ENCODE results near the gene ZNF628. TPM values are rescaled to one million over a fixed set of nuclear protein-coding genes. Genes with fewer than 3 reads are reported as not detected.

The ZNF628 gene
- total RNA-seq (13.3 and 15.5 TPM in 2 replicates), polyA plus RNA-seq (18.3 and 28.6 TPM in 2 replicates), polyA minus RNA-seq (18.3 and 32.0 TPM in 2 replicates)
- total RNA-seq (2013): 1.9 TPM

DNA sequence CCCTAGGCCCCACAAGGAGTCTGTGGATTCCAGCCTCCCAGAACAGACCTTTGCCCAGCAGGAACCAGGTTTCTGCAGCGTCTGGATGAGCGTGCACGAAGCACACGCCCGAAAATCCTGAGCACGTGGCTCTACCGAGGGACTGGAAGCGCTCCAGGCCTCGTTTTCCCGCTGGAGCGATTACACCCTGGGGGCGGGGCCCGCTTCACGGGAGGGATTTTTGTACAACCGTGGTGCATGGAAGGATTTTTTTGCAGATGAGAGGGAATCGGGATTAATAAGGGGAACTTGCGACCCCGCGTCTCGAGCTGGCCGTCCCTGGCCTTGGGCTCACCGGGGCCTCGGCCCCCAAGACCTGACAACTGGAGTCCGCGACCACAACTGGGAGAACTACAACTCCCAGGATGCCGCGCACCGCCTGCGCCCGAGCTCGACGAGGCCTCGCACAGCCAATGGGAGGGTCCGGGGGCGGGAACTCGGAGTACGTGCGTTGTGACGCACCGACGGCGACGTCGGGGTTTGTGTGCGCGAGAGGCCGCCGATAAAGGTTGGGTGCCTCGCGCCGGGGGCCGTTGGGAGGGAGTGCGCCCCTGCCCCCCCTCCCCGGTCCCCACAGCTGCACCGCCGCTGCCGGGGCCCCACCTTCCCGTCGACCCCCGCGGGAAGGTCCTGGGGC, at the start of gene ZNF628:
TSS of gene ZNF628 (plus strand) at position 518 of the 676 bp plus-strand sequence. CDS start 3,294 bp downstream, outside the sequence.
- CTCF ChIA-PET: interaction anchor here (0.7 to 5.1 kb wide), 11 partner anchors 9 to 1597 kb away, joined by 3 to 45 read pairs (median 5); partner anchors contain the start of genes ISOC2, SSC5D and ZNF784
- peaks cover 15 to 21% of the 10 kb centered on the region in 2 donors for H3K4me1 ChIP-seq (ENCODE audit: control insufficient read depth in 2 of 2, insufficient read depth in 2 of 2, low read length in 2 of 2)
- peak within 1 kb of the TSS; percentile 78 for H3K9ac ChIP-seq (ENCODE audit: low read length)
- peaks cover 20% of the 10 kb centered on the region for H4K20me1 ChIP-seq (ENCODE audit: control insufficient read depth, insufficient read depth, low read length, poor library complexity, severe bottlenecking)
- H3K4me2 ChIP-seq (replicated peaks; ENCODE audit: low read depth, low read length, poor library complexity, severe bottlenecking): peak within 1 kb of the TSS; percentile 98
- H3K27me3 ChIP-seq (replicated peaks in 1 of 4; ENCODE audit: control extremely low read depth in 1 of 4, control insufficient read depth in 3 of 4, insufficient read depth in 4 of 4, low read length in 3 of 4): no peaks in the 10 kb centered on the region
- WGBS (ENCODE audit: insufficient coverage): 4% methylated on average over 53 of the region's 61 CpGs
- ATAC-seq (ENCODE audit: low read depth) (peak; percentile 90), DNase-seq (peak; percentile 99)
- POLR2A ChIA-PET: interaction anchor here (0.5 to 2.2 kb wide), 27 partner anchors 8 to 1027 kb away, joined by 3 to 30 read pairs (median 4); partner anchors contain the start of genes FIZ1, ISOC2, LENG8 and NAT14
- H3K4me3 ChIP-seq (ENCODE audit: control extremely low read depth in 1 of 5, extremely low read depth in 1 of 5, insufficient read depth in 1 of 5, low read depth in 2 of 5, low read length in 4 of 5): peak within 1 kb of the TSS; percentile 63 to 97 (median 77)
- H3K9me3 Mint-ChIP-seq (ENCODE audit: insufficient read depth): no peaks in the 10 kb centered on the region
- H3K36me3 ChIP-seq (replicated peaks in 1 of 2; ENCODE audit: control extremely low read depth in 1 of 2, control insufficient read depth in 1 of 2, extremely low read depth in 1 of 2, insufficient read depth in 2 of 2, low read length in 1 of 2): no peaks in the 10 kb centered on the region
- peak within 1 kb of the TSS; percentile 97 for H3K27ac Mint-ChIP-seq
- no peaks in the 10 kb centered on the region for H3K27me3 Mint-ChIP-seq
- peak within 1 kb of the TSS; percentile 89 for H2AFZ ChIP-seq (ENCODE audit: insufficient read depth, low read depth, low read length, poor library complexity, severe bottlenecking)
- no peaks in the 10 kb centered on the region for H3K9me3 ChIP-seq (ENCODE audit: control extremely low read depth in 1 of 3, control insufficient read depth in 2 of 3, insufficient read depth in 1 of 3, low read length in 2 of 3)
- peaks cover 34% of the 10 kb centered on the region for H3K4me1 Mint-ChIP-seq
- TF ChIP-seq, protein P1, sequence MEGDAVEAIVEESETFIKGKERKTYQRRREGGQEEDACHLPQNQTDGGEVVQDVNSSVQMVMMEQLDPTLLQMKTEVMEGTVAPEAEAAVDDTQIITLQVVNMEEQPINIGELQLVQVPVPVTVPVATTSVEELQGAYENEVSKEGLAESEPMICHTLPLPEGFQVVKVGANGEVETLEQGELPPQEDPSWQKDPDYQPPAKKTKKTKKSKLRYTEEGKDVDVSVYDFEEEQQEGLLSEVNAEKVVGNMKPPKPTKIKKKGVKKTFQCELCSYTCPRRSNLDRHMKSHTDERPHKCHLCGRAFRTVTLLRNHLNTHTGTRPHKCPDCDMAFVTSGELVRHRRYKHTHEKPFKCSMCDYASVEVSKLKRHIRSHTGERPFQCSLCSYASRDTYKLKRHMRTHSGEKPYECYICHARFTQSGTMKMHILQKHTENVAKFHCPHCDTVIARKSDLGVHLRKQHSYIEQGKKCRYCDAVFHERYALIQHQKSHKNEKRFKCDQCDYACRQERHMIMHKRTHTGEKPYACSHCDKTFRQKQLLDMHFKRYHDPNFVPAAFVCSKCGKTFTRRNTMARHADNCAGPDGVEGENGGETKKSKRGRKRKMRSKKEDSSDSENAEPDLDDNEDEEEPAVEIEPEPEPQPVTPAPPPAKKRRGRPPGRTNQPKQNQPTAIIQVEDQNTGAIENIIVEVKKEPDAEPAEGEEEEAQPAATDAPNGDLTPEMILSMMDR (IDR thresholded peaks at IDR 0.05): no peak
- no peak for TF ChIP-seq EZH2 (IDR thresholded peaks at IDR 0.05; ENCODE audit: borderline replicate concordance, insufficient read depth, low read depth, low read length, poor library complexity, severe bottlenecking)
- H3K79me2 ChIP-seq (ENCODE audit: control insufficient read depth, insufficient read depth, low read length): peaks cover 34% of the 10 kb centered on the region
- H3K27ac ChIP-seq (ENCODE audit: low read length in 2 of 2): peak within 1 kb of the TSS; percentile 69 to 92
- intact Hi-C loops (cut with micrococcal nuclease): loop anchor here (1.0 to 2.0 kb wide), 7 partner anchors 15 to 217 kb away; partner anchors contain the start of genes FIZ1, ISOC2, KMT5C and PPP6R1
- peak within 1 kb of the TSS; percentile 95 for H3K4me3 Mint-ChIP-seq

DNA sequence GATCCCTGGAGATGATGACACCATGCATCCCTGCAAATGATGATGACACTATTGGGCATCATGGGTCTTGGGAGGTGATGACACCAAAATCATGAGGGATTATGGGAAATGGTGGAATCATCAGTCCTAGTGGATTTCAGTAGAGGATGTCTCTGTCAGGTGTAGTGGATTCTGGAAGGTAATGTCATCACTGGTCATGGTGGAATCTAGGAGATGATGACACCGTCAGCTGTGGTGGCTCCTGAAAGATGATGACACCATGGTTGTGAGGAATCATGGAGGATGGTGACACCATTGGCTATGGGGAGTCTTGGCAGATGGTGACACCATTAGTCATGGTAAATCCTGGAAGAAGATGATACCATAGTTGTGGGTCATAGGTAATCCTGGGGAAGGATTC, 45.2 kb upstream of the ZNF628 start:
- TF ChIP-seq EZH2 (IDR thresholded peaks at IDR 0.05; ENCODE audit: borderline replicate concordance, insufficient read depth, low read depth, low read length, poor library complexity, severe bottlenecking): no peak
- TF ChIP-seq, protein P1 (IDR thresholded peaks at IDR 0.05): no peak
- no peaks in the 10 kb centered on the region for H3K9me3 Mint-ChIP-seq (ENCODE audit: insufficient read depth)
- no peaks in the 10 kb centered on the region for H3K4me1 Mint-ChIP-seq
- H3K4me1 ChIP-seq (ENCODE audit: control insufficient read depth in 2 of 2, insufficient read depth in 2 of 2, low read length in 2 of 2): no peaks in the 10 kb centered on the region
- peaks cover 0 to 12% (median 0%) of the 10 kb centered on the region in 3 donors for H3K9me3 ChIP-seq (ENCODE audit: control extremely low read depth in 1 of 3, control insufficient read depth in 2 of 3, insufficient read depth in 1 of 3, low read length in 2 of 3)
- DNase-seq (no peak), ATAC-seq (ENCODE audit: low read depth) (no peak)
- H3K4me2 ChIP-seq (replicated peaks; ENCODE audit: low read depth, low read length, poor library complexity, severe bottlenecking): no peak overlapping the region
- CTCF ChIA-PET: no interaction called here
- H3K9ac ChIP-seq (ENCODE audit: low read length): no peak overlapping the region
- WGBS (ENCODE audit: insufficient coverage): 100% methylated on average over 1 of the region's 1 CpG
- H3K79me2 ChIP-seq (ENCODE audit: control insufficient read depth, insufficient read depth, low read length): no peaks in the 10 kb centered on the region
- intact Hi-C loops (cut with micrococcal nuclease): no loop called here
- H3K27me3 Mint-ChIP-seq: peaks cover 44% of the 10 kb centered on the region
- no peak overlapping the region for H3K4me3 ChIP-seq (ENCODE audit: control extremely low read depth in 1 of 5, extremely low read depth in 1 of 5, insufficient read depth in 1 of 5, low read depth in 2 of 5, low read length in 4 of 5)
- POLR2A ChIA-PET: interaction anchor here (0.6 kb wide), 1 partner anchor 402 kb away, joined by 3 read pairs; no protein-coding TSS in a partner anchor
- H3K27ac ChIP-seq (ENCODE audit: low read length in 2 of 2): no peak overlapping the region
- H3K27ac Mint-ChIP-seq: no peak overlapping the region
- peaks cover 0 to 63% (median 23%) of the 10 kb centered on the region in 4 experiments for H3K27me3 ChIP-seq (replicated peaks in 1 of 4; ENCODE audit: control extremely low read depth in 1 of 4, control insufficient read depth in 3 of 4, insufficient read depth in 4 of 4, low read length in 3 of 4)
- H2AFZ ChIP-seq (ENCODE audit: insufficient read depth, low read depth, low read length, poor library complexity, severe bottlenecking): no peak overlapping the region
- H4K20me1 ChIP-seq (ENCODE audit: control insufficient read depth, insufficient read depth, low read length, poor library complexity, severe bottlenecking): no peaks in the 10 kb centered on the region
- H3K36me3 ChIP-seq (replicated peaks in 1 of 2; ENCODE audit: control extremely low read depth in 1 of 2, control insufficient read depth in 1 of 2, extremely low read depth in 1 of 2, insufficient read depth in 2 of 2, low read length in 1 of 2): no peaks in the 10 kb centered on the region
- no peak overlapping the region for H3K4me3 Mint-ChIP-seq
